ENCODE results near the gene ZSCAN25.
"Not testable (repeated sequence)": the region's sequence is repeated elsewhere in the genome, so short reads cannot be mapped to it uniquely, and the experiment has no call there.

ZSCAN25 gene

GRCh38 chr7:99618726-99619125 lies 2.0 kb downstream of the ZSCAN25 start:
- peak; percentile 8 for DNase-seq

GRCh38 chr7:99619571-99620130 lies 2.9 kb downstream of the ZSCAN25 start:
- no peak for DNase-seq

GRCh38 chr7:99621271-99621670 lies 4.5 kb downstream of the ZSCAN25 start:
- DNase-seq: no peak

GRCh38 chr7:99622596-99622995 lies 5.8 kb downstream of the ZSCAN25 start:
- DNase-seq: no peak

DNA sequence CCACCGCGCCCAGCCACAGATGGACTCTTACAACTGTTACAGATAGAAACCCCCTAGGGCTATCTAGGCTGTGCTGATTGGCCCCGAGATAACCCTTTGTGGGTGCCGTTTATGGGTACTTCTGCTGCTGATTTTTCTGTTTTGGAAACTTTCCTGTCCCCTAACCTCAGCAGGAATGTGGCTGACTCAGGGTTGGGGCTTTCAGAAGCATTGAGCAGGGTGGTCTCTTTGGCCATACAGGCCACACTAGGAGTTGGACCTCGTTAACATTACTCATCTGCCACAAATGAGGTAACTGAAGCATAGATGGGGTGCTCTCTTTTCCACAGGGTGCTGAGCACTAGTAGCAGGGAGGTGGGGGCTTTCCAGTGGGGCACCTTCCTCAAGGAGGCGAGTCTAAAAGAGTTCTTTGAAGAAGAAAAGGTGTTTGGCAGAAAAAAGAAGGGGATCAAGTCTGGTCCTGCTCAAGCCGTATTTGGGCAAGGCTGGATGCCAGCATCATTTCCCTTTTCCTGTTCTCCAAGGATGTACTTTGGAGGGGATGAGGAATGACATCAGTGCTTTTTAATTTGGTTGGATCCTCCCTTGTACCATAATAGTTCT lies 6.4 kb downstream of the ZSCAN25 start:
- peak; percentile 8 for DNase-seq

DNA sequence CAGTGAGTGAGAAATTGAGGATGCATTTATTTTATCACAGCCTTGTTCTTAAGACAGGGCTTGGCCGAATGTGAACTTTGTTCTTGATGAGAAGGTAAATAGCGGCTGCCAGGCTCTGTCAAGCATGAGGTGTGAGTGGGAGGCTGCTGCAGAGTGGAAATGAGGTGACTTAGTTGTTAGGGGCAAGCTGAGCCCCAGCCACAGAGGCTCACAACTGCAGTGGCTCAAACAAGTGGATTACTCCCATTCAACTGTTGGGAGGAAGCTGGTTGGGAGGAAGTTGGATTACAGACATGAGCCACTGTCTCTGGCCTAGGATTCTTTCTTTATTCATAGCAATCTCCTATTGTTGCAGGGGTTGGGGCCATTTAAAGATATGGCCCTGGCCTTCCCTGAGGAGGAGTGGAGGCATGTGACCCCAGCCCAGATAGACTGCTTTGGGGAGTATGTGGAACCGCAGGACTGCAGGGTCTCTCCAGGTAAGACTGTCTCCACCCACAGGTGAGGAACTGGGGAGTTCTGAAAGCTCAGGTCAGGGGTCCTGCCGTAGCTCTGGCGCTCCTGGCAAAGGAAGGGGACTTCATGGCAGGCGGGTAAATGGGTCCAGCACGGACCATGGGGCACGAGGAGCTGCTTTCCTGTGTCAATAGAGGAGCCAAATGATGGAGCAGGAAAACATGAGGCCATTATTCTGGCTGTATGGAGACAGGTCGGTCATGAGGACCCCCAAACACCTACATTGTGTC lies 7.1 kb downstream of the ZSCAN25 start:
- DNase-seq: no peak

DNA sequence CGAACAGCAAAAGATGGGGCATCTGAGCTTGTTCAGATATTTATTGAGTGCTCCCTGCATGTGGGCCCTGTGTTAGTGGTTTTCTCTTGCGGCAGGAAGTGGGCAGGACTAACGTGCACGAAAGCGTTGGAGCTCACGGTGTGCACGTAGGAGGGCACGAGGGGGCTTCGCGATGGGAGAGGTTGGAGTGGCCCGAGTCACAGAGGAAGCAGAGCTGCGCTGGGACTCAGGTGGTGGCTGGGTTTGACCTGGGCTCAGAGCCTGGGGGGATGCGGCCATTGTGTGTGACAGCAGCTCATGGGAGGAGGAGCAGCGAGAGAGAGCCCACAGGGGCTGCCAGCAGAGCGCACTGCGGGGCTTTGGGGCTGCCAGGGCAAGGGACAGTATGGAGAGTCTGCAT lies 7.7 kb downstream of the ZSCAN25 start:
- no peak for DNase-seq

- no peak for DNase-seq
Measured at GRCh38 chr7:99625321-99625720, 8.6 kb downstream of the ZSCAN25 start.

GRCh38 chr7:99625961-99626360 lies 9.2 kb downstream of the ZSCAN25 start:
- DNase-seq: no peak

GRCh38 chr7:99626661-99627060 lies 9.9 kb downstream of the ZSCAN25 start:
- no peak for DNase-seq

- DNase-seq: no peak
Measured at GRCh38 chr7:99627513-99627912, 10.8 kb downstream of the ZSCAN25 start.

GRCh38 chr7:99628471-99629465 lies 12.0 kb downstream of the ZSCAN25 start:
- DNase-seq: no peak

DNA sequence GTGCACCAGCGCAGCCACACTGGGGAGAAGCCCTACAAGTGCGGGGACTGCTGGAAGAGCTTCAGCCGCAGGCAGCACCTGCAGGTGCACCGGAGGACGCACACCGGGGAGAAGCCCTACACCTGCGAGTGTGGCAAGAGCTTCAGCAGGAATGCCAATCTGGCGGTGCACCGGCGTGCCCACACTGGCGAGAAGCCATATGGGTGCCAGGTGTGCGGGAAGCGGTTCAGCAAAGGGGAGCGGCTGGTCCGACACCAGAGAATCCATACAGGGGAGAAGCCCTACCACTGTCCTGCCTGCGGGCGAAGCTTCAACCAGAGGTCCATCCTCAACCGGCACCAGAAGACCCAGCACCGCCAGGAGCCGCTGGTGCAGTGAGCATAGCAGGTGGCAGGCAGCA lies 12.9 kb downstream of the ZSCAN25 start:
- no peak for DNase-seq

- no peak for DNase-seq
Measured at GRCh38 chr7:99631295-99632109, 14.8 kb downstream of the ZSCAN25 start.

- DNase-seq: not testable (repeated sequence)
Measured at GRCh38 chr7:99637414-99637813, 20.7 kb downstream of the ZSCAN25 start.

- no peak for DNase-seq
Measured at GRCh38 chr7:99638731-99639130, 22.0 kb downstream of the ZSCAN25 start.

DNA sequence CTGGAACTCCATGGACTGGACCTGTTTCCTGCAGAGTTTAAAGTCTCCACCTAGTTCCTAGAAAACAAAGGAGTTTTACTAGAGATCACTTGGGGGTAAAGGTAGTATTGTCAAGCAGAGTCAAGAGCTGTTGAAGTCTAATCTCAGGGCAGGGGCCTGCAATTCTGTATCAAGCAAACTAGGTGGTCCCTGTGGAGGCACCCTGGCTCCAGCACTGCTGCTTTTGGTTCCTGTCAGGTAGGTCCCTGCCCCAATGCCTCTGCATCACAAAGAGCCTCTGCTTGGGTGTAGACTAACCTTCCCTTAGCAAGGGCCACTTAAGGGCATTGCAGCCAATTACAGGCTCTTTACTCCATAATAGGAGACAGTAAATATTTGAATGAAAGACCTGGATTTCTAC lies 22.5 kb downstream of the ZSCAN25 start:
- DNase-seq: no peak

GRCh38 chr7:99642027-99642426 lies 25.3 kb downstream of the ZSCAN25 start:
- no peak for DNase-seq

DNA sequence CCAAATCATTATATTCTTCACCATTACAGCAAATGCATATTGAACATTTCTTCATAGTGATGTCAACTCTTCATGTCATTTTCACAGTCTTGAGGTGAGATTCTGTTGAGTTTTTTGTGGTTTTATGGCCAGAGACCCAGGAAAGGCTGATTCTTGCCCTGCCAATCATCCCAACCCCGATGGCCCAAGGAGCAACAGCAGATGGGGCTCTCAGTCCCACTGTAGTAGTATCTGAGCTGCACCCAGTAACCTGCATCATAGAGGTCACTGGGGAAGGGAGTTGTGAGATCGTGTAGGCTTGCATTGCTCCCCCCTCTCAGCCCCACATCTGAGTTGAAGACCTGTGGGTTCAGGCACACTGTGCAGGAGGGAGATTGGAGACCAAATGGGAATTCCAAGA lies 26.7 kb downstream of the ZSCAN25 start:
- no peak for DNase-seq

DNA sequence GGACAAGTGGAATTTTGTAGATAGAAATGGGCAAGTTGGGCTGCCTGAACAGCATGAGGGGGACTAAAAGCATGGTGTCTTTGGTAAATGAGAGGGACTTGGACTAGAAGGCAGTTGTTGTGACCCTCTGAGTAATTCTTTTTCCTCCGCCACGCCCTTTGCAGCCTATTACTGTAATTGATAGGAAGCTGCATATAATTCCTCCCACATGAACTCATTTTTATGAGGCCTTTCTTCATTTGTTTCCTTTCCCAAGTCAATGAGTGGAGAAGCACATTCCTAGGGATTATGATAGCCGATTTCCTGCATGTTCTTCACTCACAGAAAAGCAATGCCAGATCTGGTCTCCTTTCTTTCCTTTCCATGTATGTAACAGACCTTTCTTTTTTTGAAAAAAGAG lies 27.7 kb downstream of the ZSCAN25 start:
- DNase-seq: no peak

DNA sequence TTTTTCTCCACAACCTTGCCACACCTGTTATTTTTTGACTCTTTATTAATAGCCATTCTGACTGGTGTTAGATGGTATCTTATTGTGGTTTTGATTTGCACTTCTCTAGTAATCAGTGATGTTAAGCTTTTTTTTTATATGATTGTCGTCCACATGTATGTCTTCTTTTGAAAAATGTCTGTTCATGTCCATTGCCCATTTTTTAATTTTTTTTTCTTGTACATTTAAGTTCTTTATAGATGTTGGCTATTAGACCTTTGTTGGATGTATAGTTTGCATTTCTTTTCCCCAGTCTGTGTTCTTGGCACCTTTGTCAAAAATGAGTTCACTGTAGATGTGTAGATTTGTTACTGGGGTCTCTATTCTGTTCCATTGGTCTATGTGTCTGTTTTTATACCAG lies 28.8 kb downstream of the ZSCAN25 start:
- DNase-seq: no peak

DNA sequence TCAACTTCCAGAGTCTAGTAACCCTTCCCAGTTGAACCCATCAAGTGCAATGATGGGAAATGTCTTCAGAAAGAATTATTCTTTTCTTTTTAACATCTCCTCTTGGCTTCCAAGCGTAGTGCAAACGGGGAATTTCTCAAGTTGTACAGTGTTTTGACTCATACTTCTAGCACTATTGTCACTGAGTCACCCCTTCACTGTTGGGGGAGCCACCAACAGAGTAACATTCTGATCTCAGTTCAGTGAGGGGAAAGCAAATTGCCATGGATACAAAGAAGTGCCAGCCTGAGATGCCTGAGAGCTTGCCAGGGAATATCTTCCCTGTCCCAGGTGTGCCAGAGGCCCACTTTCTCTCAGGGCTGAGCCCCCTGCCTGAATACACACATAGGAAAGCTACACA lies 32.1 kb downstream of the ZSCAN25 start:
- DNase-seq: no peak

Measured in fibroblast of upper back skin (primary cell).